Coronary artery (tissue), 2 donors: ENCODE results near the gene COG2.

Source experiments
- DNase-seq: peaks from one replicate; pipeline ENCODE4 v3.0.0-alpha.2; 2017; ENCODE audit warnings: low spot score
- H3K27ac ChIP-seq, 2 donors: fragments of 200-600 bp; sonication (generic); one replicate each; pipeline ENCODE4 v1.5.1; 2016 to 2019
- H3K4me3 ChIP-seq: fragments of 200-600 bp; sonication (generic); 2 replicates; pipeline ENCODE4 v1.5.1; 2016; ENCODE audit warnings: mild to moderate bottlenecking, moderate library complexity
- TF ChIP-seq, protein P1 (sequence below): fragments of 200-600 bp; sonication (generic); IDR thresholded peaks from one replicate; pipeline ENCODE4 v1.5.1; 2019; ENCODE audit warnings: antibody characterized with exemption

COG2 gene

GRCh38 chr1:230682882-230683610, 40.8 kb downstream of the COG2 start:
- Histone ChIP-seq H3K27ac (no peak overlapping the region), H3K4me3 (no peak overlapping the region)
- TF ChIP-seq, protein P1, sequence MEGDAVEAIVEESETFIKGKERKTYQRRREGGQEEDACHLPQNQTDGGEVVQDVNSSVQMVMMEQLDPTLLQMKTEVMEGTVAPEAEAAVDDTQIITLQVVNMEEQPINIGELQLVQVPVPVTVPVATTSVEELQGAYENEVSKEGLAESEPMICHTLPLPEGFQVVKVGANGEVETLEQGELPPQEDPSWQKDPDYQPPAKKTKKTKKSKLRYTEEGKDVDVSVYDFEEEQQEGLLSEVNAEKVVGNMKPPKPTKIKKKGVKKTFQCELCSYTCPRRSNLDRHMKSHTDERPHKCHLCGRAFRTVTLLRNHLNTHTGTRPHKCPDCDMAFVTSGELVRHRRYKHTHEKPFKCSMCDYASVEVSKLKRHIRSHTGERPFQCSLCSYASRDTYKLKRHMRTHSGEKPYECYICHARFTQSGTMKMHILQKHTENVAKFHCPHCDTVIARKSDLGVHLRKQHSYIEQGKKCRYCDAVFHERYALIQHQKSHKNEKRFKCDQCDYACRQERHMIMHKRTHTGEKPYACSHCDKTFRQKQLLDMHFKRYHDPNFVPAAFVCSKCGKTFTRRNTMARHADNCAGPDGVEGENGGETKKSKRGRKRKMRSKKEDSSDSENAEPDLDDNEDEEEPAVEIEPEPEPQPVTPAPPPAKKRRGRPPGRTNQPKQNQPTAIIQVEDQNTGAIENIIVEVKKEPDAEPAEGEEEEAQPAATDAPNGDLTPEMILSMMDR, result no peak
- no peak for DNase-seq

DNA sequence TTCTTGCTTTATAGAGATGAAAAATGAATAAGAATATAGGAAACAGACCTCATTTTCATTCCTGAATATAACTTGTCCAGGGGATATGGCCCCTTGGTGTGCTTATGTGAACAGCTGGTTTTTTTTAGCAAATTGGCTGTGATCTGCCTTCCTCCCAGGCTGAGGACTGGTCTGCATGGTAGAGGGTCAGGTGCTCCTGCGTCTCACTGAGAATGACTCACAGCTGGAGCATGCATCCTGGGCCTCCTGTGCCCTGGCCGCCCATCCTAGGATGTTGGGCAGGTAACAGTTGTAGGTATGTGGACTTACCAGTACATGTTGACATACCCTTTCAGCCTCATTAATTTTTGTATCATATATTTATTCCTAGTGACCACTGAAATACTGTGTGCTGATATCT, 41.9 kb downstream of the COG2 start:
- no peak overlapping the region for H3K4me3 ChIP-seq
- TF ChIP-seq, protein P1, result no peak
- no peak overlapping the region for H3K27ac ChIP-seq
- DNase-seq, result no peak

DNA sequence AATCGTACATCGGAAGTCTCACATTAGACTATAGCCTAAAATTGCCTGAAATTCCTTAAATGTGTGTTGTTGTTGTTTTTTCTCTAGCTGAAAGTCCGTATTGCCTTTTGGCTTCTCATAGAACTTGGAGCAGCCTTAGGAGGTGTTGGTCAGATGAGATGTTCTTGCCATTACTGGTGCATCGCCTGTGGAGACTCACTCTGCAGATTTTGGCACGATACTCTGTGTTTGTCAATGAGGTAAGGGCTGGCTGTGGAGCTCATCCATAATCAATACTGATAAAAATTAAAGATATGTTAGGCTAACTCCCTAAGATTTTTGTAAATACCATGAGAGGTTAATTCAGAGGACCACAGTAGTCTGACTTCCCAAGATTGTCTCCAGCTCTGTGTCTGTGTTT, 42.7 kb downstream of the COG2 start:
- Histone ChIP-seq H3K27ac (no peak overlapping the region), H3K4me3 (no peak overlapping the region)
- DNase-seq, result no peak
- TF ChIP-seq, protein P1, result no peak

- no peak for DNase-seq
- no peak overlapping the region for H3K4me3 ChIP-seq
- TF ChIP-seq, protein P1, result no peak
- no peak overlapping the region for H3K27ac ChIP-seq
Measured at GRCh38 chr1:230686747-230687146, 44.5 kb downstream of the COG2 start.

DNA sequence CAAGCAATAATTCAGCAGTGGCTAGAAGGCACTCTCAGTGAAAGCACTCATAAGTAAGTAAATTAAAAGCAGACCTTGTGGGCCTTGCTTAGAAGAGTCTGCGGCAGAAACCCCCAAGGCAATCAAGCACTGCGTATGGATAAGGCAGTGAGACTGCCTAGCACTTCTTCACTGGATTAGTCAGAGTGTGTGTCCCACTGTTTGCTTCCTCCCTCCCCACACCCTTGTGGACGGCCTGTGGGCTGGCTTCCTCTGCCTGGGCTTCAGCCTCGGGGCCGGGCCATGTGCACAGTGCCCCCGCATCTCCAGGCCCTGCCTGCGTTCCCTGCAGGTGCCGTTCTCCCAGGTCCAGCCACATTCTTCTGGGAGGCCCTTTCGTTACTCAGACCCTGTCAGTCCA, 47.8 kb downstream of the COG2 start:
- no peak for DNase-seq
- H3K4me3 ChIP-seq, result no peak overlapping the region
- no peak overlapping the region for H3K27ac ChIP-seq
- TF ChIP-seq, protein P1, result no peak

GRCh38 chr1:230691615-230692014, 49.3 kb downstream of the COG2 start:
- no peak overlapping the region for H3K27ac ChIP-seq
- no peak for DNase-seq
- H3K4me3 ChIP-seq, result no peak overlapping the region
- TF ChIP-seq, protein P1, result no peak

GRCh38 chr1:230693221-230693620, 50.9 kb downstream of the COG2 start:
- no peak overlapping the region for H3K4me3 ChIP-seq
- H3K27ac ChIP-seq, result no peak overlapping the region
- no peak for DNase-seq
- TF ChIP-seq, protein P1, result no peak
